Tibial nerve (tissue), 3 donors: Measurements from ENCODE around the gene RARRES2.

Experiments used
- POLR2A ChIP-seq, 2 donors: fragments of 450-650 bp; IDR thresholded peaks; one replicate each; pipeline ENCODE4 v1.6.1; 2017; ENCODE audit warnings: antibody characterized with exemption in 2 of 2, mild to moderate bottlenecking in 2 of 2, moderate library complexity in 2 of 2
- TF ChIP-seq, protein P1 (sequence below), 5 experiments: fragments of 200-600 bp in 3 of 5; fragments of 450-650 bp in 2 of 5; sonication (generic) in 3 of 5; IDR thresholded peaks; one replicate each; pipeline ENCODE4 v1.5.1; 2016 to 2019; ENCODE audit warnings: antibody characterized with exemption in 5 of 5, mild to moderate bottlenecking in 3 of 5, moderate library complexity in 2 of 5

GRCh38 chr7:150330211-150330885 lies 11.1 kb downstream of the RARRES2 start:
- TF ChIP-seq POLR2A (IDR thresholded peaks at IDR 0.05), result no peak
- TF ChIP-seq, protein P1, sequence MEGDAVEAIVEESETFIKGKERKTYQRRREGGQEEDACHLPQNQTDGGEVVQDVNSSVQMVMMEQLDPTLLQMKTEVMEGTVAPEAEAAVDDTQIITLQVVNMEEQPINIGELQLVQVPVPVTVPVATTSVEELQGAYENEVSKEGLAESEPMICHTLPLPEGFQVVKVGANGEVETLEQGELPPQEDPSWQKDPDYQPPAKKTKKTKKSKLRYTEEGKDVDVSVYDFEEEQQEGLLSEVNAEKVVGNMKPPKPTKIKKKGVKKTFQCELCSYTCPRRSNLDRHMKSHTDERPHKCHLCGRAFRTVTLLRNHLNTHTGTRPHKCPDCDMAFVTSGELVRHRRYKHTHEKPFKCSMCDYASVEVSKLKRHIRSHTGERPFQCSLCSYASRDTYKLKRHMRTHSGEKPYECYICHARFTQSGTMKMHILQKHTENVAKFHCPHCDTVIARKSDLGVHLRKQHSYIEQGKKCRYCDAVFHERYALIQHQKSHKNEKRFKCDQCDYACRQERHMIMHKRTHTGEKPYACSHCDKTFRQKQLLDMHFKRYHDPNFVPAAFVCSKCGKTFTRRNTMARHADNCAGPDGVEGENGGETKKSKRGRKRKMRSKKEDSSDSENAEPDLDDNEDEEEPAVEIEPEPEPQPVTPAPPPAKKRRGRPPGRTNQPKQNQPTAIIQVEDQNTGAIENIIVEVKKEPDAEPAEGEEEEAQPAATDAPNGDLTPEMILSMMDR (IDR thresholded peaks at IDR 0.05), result no peak
